Naive thymus-derived CD4-positive, alpha-beta T cell (primary cell): ENCODE data around the gene SLC6A19. TPM values are rescaled to one million over a fixed set of nuclear protein-coding genes. Genes with fewer than 3 reads are reported as not detected.
A peak's percentile ranks its signal among the peaks of the same experiment; 100 is the strongest.

Source experiments
- ATAC-seq: fragments of 150-1000 bp; cut with Tn5 transposase; 2 replicates; pipeline ENCODE4 v1.10.0; 2021; ENCODE audit warnings: mild to moderate bottlenecking, moderate library complexity
- CTCF ChIA-PET: fragments of 350-600 bp; sonication (Branson Sonifier 250); formaldehyde crosslinking; loops from one replicate; lab custom pipeline; 2021; ENCODE audit warnings: antibody characterized with exemption; lab: Charles Lee
- POLR2A ChIA-PET: fragments of 350-600 bp; sonication (Branson Sonifier 250); formaldehyde crosslinking; loops from one replicate; lab custom pipeline; 2021; ENCODE audit warnings: antibody characterized with exemption, inconsistent platforms; lab: Charles Lee
- DNase-seq, 9 donors: peaks; one replicate each; pipeline versions ENCODE4 v3.0.0 to v3.0.0-alpha.2; 2020 to 2022; ENCODE audit warnings: mixed read lengths in 1 of 9
- H3K27ac ChIP-seq: one replicate; pipeline ENCODE4 v1.7.0; 2013; ENCODE audit warnings: mild to moderate bottlenecking, low read depth, low read length, moderate library complexity
- H3K27me3 ChIP-seq, 2 donors: one replicate each; pipeline ENCODE4 v1.7.0; 2013; ENCODE audit warnings: low read length in 2 of 2, mild to moderate bottlenecking in 2 of 2, moderate library complexity in 2 of 2; ENCODE audit not compliant: control insufficient read depth in 2 of 2, insufficient read depth in 2 of 2
- H3K36me3 ChIP-seq, 3 experiments: 1 replicate in 2 of 3; 2 replicates in 1 of 3; pipeline ENCODE4 v1.7.0; 2013; ENCODE audit warnings: low read length in 3 of 3, mild to moderate bottlenecking in 3 of 3, moderate library complexity in 1 of 3; ENCODE audit not compliant: insufficient read depth in 3 of 3, control insufficient read depth in 2 of 3
- H3K4me1 ChIP-seq, 2 donors: one replicate each; pipeline ENCODE4 v1.7.0; 2013; ENCODE audit warnings: low read length in 2 of 2, mild to moderate bottlenecking in 2 of 2, moderate library complexity in 1 of 2; ENCODE audit not compliant: control insufficient read depth in 2 of 2, insufficient read depth in 2 of 2
- H3K4me3 ChIP-seq: 2 replicates; pipeline ENCODE4 v1.7.0; 2013; ENCODE audit warnings: mild to moderate bottlenecking, low read length
- H3K9me3 ChIP-seq, 3 experiments: 1 replicate in 2 of 3; 2 replicates in 1 of 3; pipeline ENCODE4 v1.7.0; 2013; ENCODE audit warnings: low read length in 3 of 3; ENCODE audit not compliant: control insufficient read depth in 2 of 3
- H3K27ac Mint-ChIP-seq, 9 donors: one replicate each; pipeline ENCODE4 v1.8.0; 2020 to 2022; ENCODE audit warnings: mixed read lengths in 9 of 9, mild to moderate bottlenecking in 8 of 9, moderate library complexity in 5 of 9, inconsistent platforms in 2 of 9
- H3K27me3 Mint-ChIP-seq, 5 donors: one replicate each; pipeline ENCODE4 v1.8.0; 2021 to 2022; ENCODE audit warnings: mixed read lengths in 5 of 5, mild to moderate bottlenecking in 1 of 5
- H3K36me3 Mint-ChIP-seq, 5 donors: one replicate each; pipeline ENCODE4 v1.8.0; 2020 to 2022; ENCODE audit warnings: mixed read lengths in 5 of 5, mild to moderate bottlenecking in 3 of 5, inconsistent platforms in 1 of 5
- H3K4me1 Mint-ChIP-seq, 7 donors: one replicate each; pipeline ENCODE4 v1.8.0; 2020 to 2022; ENCODE audit warnings: mixed read lengths in 7 of 7, mild to moderate bottlenecking in 3 of 7, inconsistent platforms in 1 of 7
- H3K4me3 Mint-ChIP-seq, 10 donors: one replicate each; pipeline ENCODE4 v1.8.0; 2020 to 2022; ENCODE audit warnings: mild to moderate bottlenecking in 10 of 10, mixed read lengths in 10 of 10, moderate library complexity in 6 of 10, inconsistent platforms in 2 of 10
- H3K9me3 Mint-ChIP-seq, 11 donors: one replicate each; pipeline ENCODE4 v1.8.0; 2020 to 2022; ENCODE audit warnings: mixed read lengths in 11 of 11, mild to moderate bottlenecking in 4 of 11, inconsistent platforms in 1 of 11, moderate library complexity in 1 of 11
- intact Hi-C, 2 donors: fragments of 100-400 bp; cut with micrococcal nuclease; formaldehyde crosslinking; loops; one replicate each; pipeline ENCODE4 v1.15.1; 2023
- polyA plus RNA-seq, 2 donors: library from polyadenylated mRNA; unstranded; fragments of 300-500 nt; fragmentation: Illumina TruSeq; gene quantifications; one replicate each; pipeline ENCODE4 v1.2.3, GENCODE V29; 2021
- total RNA-seq, 6 experiments: library from RNA in 5 of 6; stranded (reverse) in 5 of 6; gene quantifications; 1 replicate in 5 of 6; 2 replicates in 1 of 6; pipeline ENCODE4 v1.2.3 and lab custom pipeline; 2021 to 2026

Gene SLC6A19
- total and polyA plus RNA-seq, 7 experiments from 2014 or later, result not detected

- CTCF ChIA-PET, result interaction anchor here (1.1 kb wide), 1 partner anchor 35 kb away, joined by 3 read pairs; no protein-coding TSS in a partner anchor
Measured at GRCh38 chr5:1215320-1216096, 14.1 kb downstream of the SLC6A19 start.

DNA sequence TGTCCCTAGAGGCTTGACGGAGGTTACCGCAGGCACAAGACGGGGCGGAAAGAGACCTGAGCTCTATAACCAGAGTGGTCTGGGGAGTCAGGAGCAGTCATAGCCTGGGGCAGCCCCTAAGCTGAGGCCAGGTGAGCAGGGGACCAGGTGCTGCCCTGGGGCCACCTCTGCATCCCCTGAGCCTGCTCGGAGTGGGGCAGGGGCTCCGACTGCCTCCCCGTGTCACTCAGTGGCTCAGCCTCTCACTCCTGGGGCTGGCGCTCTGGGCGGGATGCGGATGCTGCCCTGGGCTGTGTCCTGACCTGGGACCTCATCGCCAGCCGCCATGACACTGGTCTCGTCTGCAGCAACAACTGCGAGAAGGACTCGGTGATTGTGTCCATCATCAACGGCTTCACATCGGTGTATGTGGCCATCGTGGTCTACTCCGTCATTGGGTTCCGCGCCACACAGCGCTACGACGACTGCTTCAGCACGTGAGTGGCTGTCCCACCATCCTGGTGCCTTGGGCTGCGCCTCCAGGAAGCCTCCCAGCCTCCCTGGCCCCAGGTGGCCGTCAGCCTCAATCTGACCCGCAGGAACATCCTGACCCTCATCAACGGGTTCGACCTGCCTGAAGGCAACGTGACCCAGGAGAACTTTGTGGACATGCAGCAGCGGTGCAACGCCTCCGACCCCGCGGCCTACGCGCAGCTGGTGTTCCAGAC lies 15.0 kb downstream of the SLC6A19 start:
- Histone ChIP-seq H3K27ac (no peak overlapping the region), H3K27me3 (no peaks in the 10 kb centered on the region), H3K36me3 (no peaks in the 10 kb centered on the region), H3K4me1 (no peaks in the 10 kb centered on the region), H3K9me3 (no peaks in the 10 kb centered on the region), H3K4me3 (no peak overlapping the region)
- POLR2A ChIA-PET, result no interaction called here
- H3K9me3 Mint-ChIP-seq, result no peaks in the 10 kb centered on the region
- CTCF ChIA-PET, result interaction anchor here (1.1 kb wide), 2 partner anchors 35 to 354 kb away, joined by 3 read pairs; no protein-coding TSS in a partner anchor
- DNase-seq (no peak), ATAC-seq (no peak)
- peaks cover 0 to 4% (median 0%) of the 10 kb centered on the region in 5 donors for H3K27me3 Mint-ChIP-seq
- no peaks in the 10 kb centered on the region for H3K36me3 Mint-ChIP-seq
- H3K27ac Mint-ChIP-seq, result no peak overlapping the region
- no peak overlapping the region for H3K4me3 Mint-ChIP-seq
- intact Hi-C loops, result no loop called here
- H3K4me1 Mint-ChIP-seq, result peaks cover 0 to 6% (median 4%) of the 10 kb centered on the region in 7 donors

More at GRCh38 chr5:1215320-1216096, 14.1 kb downstream of the SLC6A19 start:
- Mint-ChIP-seq H3K4me3 (no peak overlapping the region), H3K27ac (peak overlapping the region in 1 of 9 donors; percentile 46), H3K9me3 (no peaks in the 10 kb centered on the region), H3K27me3 (peaks cover 0 to 4% (median 0%) of the 10 kb centered on the region in 5 donors), H3K36me3 (no peaks in the 10 kb centered on the region), H3K4me1 (peaks cover 0 to 6% (median 4%) of the 10 kb centered on the region in 7 donors)
- no peaks in the 10 kb centered on the region for H3K9me3 ChIP-seq
- H3K4me3 ChIP-seq, result no peak overlapping the region
- DNase-seq, result no peak
- no peak for ATAC-seq
- H3K4me1 ChIP-seq, result no peaks in the 10 kb centered on the region
- intact Hi-C loops, result no loop called here
- H3K36me3 ChIP-seq, result no peaks in the 10 kb centered on the region
- H3K27ac ChIP-seq, result no peak overlapping the region
- H3K27me3 ChIP-seq, result no peaks in the 10 kb centered on the region
- POLR2A ChIA-PET, result no interaction called here

DNA sequence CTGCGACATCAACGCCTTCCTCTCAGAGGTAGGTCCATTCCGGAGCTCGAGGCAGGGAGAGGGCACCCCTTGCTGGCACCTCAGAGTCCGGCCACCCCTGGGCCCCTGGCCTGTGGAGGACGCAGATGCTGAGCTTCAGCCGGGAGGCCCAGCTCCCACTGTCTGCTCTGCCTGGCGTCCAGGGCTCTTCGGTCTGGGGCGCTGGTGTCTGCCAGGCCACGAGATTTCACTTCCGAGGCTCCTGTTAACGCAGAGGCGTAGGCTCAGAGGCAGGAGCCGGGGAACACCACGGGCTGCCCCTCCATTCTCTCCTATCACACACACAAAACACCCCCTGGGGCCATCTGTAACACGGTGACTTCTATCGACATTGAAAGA lies 15.5 kb downstream of the SLC6A19 start:
- intact Hi-C loops, result no loop called here
- POLR2A ChIA-PET, result no interaction called here
- Histone ChIP-seq H3K36me3 (no peaks in the 10 kb centered on the region), H3K9me3 (no peaks in the 10 kb centered on the region), H3K27ac (no peak overlapping the region), H3K4me3 (no peak overlapping the region), H3K4me1 (no peaks in the 10 kb centered on the region), H3K27me3 (no peaks in the 10 kb centered on the region)
- DNase-seq, result no peak
- H3K4me3 Mint-ChIP-seq, result no peak overlapping the region
- H3K36me3 Mint-ChIP-seq, result no peaks in the 10 kb centered on the region
- ATAC-seq, result no peak
- CTCF ChIA-PET, result interaction anchor here (1.1 kb wide), 1 partner anchor 355 kb away, joined by 3 read pairs; no protein-coding TSS in a partner anchor
- H3K9me3 Mint-ChIP-seq, result no peaks in the 10 kb centered on the region
- peaks cover 0 to 4% (median 0%) of the 10 kb centered on the region in 5 donors for H3K27me3 Mint-ChIP-seq
- H3K4me1 Mint-ChIP-seq, result peaks cover 0 to 6% (median 4%) of the 10 kb centered on the region in 7 donors
- no peak overlapping the region for H3K27ac Mint-ChIP-seq

- Mint-ChIP-seq H3K4me1 (peaks cover 0 to 6% (median 4%) of the 10 kb centered on the region in 7 donors), H3K36me3 (no peaks in the 10 kb centered on the region), H3K27ac (no peak overlapping the region), H3K9me3 (peaks cover 0 to 3% (median 0%) of the 10 kb centered on the region in 11 donors), H3K4me3 (no peak overlapping the region), H3K27me3 (peaks cover 0 to 4% (median 0%) of the 10 kb centered on the region in 5 donors)
- H3K9me3 ChIP-seq, result no peaks in the 10 kb centered on the region
- intact Hi-C loops, result no loop called here
- ChIA-PET POLR2A (no interaction called here), CTCF (interaction anchor here (1.1 kb wide), 1 partner anchor 356 kb away, joined by 3 read pairs; no protein-coding TSS in a partner anchor)
- no peaks in the 10 kb centered on the region for H3K27me3 ChIP-seq
- H3K36me3 ChIP-seq, result no peaks in the 10 kb centered on the region
- H3K27ac ChIP-seq, result no peak overlapping the region
- DNase-seq (peak in 2 of 9 donors; percentile 9 to 16), ATAC-seq (no peak)
- no peak overlapping the region for H3K4me3 ChIP-seq
- H3K4me1 ChIP-seq, result no peaks in the 10 kb centered on the region
Measured at GRCh38 chr5:1217596-1218206, 16.3 kb downstream of the SLC6A19 start.

DNA sequence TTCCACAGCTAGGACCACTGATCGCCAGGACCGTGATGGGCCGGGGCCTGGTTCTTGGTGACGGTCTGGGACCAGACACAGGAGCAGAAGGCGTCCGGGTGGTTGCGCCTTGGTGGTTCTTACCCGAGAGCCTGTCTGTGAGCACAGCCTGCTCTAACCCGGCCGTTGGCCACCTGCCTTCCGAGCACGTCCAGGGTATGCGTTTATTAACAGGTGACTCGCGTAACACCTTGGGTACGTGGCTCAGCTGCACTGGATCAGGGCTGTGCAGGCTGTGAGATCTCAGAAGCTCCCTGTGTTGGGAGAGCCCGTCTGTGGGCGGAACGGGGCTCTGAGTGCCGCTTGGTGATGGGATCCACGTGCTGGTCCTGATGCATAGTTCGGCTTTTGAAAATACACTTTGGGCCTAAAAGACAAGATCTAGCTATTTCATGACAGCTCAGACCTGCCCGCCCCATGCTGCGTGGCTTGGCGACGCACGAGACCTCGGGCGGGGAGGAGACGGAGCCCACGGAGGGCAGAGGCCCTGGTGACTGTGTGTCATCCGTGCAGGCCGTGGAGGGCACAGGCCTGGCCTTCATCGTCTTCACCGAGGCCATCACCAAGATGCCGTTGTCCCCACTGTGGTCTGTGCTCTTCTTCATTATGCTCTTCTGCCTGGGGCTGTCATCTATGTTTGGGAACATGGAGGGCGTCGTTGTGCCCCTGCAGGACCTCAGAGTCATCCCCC lies 17.1 kb downstream of the SLC6A19 start:
- peaks cover 0 to 3% (median 0%) of the 10 kb centered on the region in 11 donors for H3K9me3 Mint-ChIP-seq
- CTCF ChIA-PET, result interaction anchor here (1.0 kb wide), 1 partner anchor 9 kb away, joined by 4 read pairs; no protein-coding TSS in a partner anchor
- POLR2A ChIA-PET, result no interaction called here
- no peaks in the 10 kb centered on the region for H3K36me3 Mint-ChIP-seq
- intact Hi-C loops, result no loop called here
- Histone ChIP-seq H3K4me1 (no peaks in the 10 kb centered on the region), H3K36me3 (no peaks in the 10 kb centered on the region), H3K27ac (no peak overlapping the region), H3K9me3 (no peaks in the 10 kb centered on the region), H3K4me3 (no peak overlapping the region), H3K27me3 (no peaks in the 10 kb centered on the region)
- DNase-seq (no peak), ATAC-seq (no peak)
- peak overlapping the region in 1 of 9 donors; percentile 18 for H3K27ac Mint-ChIP-seq
- no peak overlapping the region for H3K4me3 Mint-ChIP-seq
- peaks cover 0 to 4% (median 0%) of the 10 kb centered on the region in 5 donors for H3K27me3 Mint-ChIP-seq
- peaks cover 0 to 6% (median 4%) of the 10 kb centered on the region in 7 donors for H3K4me1 Mint-ChIP-seq
